Stimulated activated CD4-positive, alpha-beta T cell treated with anti-CD3 and anti-CD28 coated beads, TNF-alpha, amount 100 ng/mL, for 48 hours (primary cell): Measurements from ENCODE around the gene ARMC3.
"Not testable (repeated sequence)": the region's sequence is repeated elsewhere in the genome, so short reads cannot be mapped to it uniquely, and the experiment has no call there.

Source experiments
- DNase-seq, 3 donors: peaks; one replicate each; pipeline ENCODE4 v3.0.0-alpha.2; 2020; ENCODE audit warnings: low read depth in 3 of 3

Gene ARMC3

GRCh38 chr10:22927166-22927565 is 687 bp upstream of the ARMC3 start:
- no peak for DNase-seq

- not testable (repeated sequence) for DNase-seq
Measured at GRCh38 chr10:22929053-22929452, 1.2 kb downstream of the ARMC3 start.

GRCh38 chr10:22931948-22932347 is 4.1 kb downstream of the ARMC3 start:
- no peak for DNase-seq

- DNase-seq, result no peak
Measured at GRCh38 chr10:22932626-22933370, 4.9 kb downstream of the ARMC3 start.

- no peak for DNase-seq
Measured at GRCh38 chr10:22934726-22935125, 6.9 kb downstream of the ARMC3 start.

- DNase-seq, result no peak
Measured at GRCh38 chr10:22942437-22942836, 14.6 kb downstream of the ARMC3 start.

- no peak for DNase-seq
Measured at GRCh38 chr10:22945934-22946673, 18.3 kb downstream of the ARMC3 start.

- no peak for DNase-seq
Measured at GRCh38 chr10:22954970-22955369, 27.1 kb downstream of the ARMC3 start.

- DNase-seq, result no peak
Measured at GRCh38 chr10:22958338-22958737, 30.5 kb downstream of the ARMC3 start.

- DNase-seq, result no peak
Measured at GRCh38 chr10:22959292-22959691, 31.4 kb downstream of the ARMC3 start.

GRCh38 chr10:22959950-22960349 is 32.1 kb downstream of the ARMC3 start:
- DNase-seq, result no peak

GRCh38 chr10:22962817-22963216 is 35.0 kb downstream of the ARMC3 start:
- no peak for DNase-seq

GRCh38 chr10:22969704-22970103 is 41.9 kb downstream of the ARMC3 start:
- no peak for DNase-seq

- no peak for DNase-seq
Measured at GRCh38 chr10:22976534-22976933, 48.7 kb downstream of the ARMC3 start.

GRCh38 chr10:22977751-22978150 is 49.9 kb downstream of the ARMC3 start:
- DNase-seq, result no peak

- DNase-seq, result no peak
Measured at GRCh38 chr10:22978287-22978686, 50.4 kb downstream of the ARMC3 start.

GRCh38 chr10:22978918-22979317 is 51.1 kb downstream of the ARMC3 start:
- DNase-seq, result no peak

- DNase-seq, result no peak
Measured at GRCh38 chr10:22980822-22981221, 53.0 kb downstream of the ARMC3 start.

GRCh38 chr10:22984066-22984465 is 56.2 kb downstream of the ARMC3 start:
- DNase-seq, result no peak

- DNase-seq, result no peak
Measured at GRCh38 chr10:22986771-22987542, 59.1 kb downstream of the ARMC3 start.

- DNase-seq, result peak; percentile 33 to 46 (median 44)
Measured at GRCh38 chr10:22988581-22989360, 60.9 kb downstream of the ARMC3 start.

GRCh38 chr10:22990443-22990842 is 62.6 kb downstream of the ARMC3 start:
- no peak for DNase-seq
